SHP77 (cell line): ENCODE measurements around the gene ZCCHC12.
"Not testable (repeated sequence)": the region's sequence is repeated elsewhere in the genome, so short reads cannot be mapped to it uniquely, and the experiment has no call there.

Source experiments
- DNase-seq, 2 experiments: peaks; one replicate each; lab custom pipeline; 2025; lab: John Stamatoyannopoulos, UW

Gene ZCCHC12

GRCh38 chrX:118823263-118824172, at the start of gene ZCCHC12:
TSS of gene ZCCHC12 (plus strand) at chrX:118823824. CDS start at chrX:118825245, 1,421 bp downstream.
- DNase-seq, result no peak

GRCh38 chrX:118779581-118779980, 44.0 kb upstream of the ZCCHC12 start:
- DNase-seq, result no peak

GRCh38 chrX:118780509-118780908, 43.1 kb upstream of the ZCCHC12 start:
- no peak for DNase-seq

GRCh38 chrX:118780911-118781310, 42.7 kb upstream of the ZCCHC12 start:
- DNase-seq, result no peak

- no peak for DNase-seq
Observed at GRCh38 chrX:118795528-118796280, 27.9 kb upstream of the ZCCHC12 start.

GRCh38 chrX:118802857-118803256, 20.8 kb upstream of the ZCCHC12 start:
- DNase-seq, result no peak

GRCh38 chrX:118807151-118808017, 16.2 kb upstream of the ZCCHC12 start:
- DNase-seq, result peak; percentile 12 to 13

- not testable (repeated sequence) for DNase-seq
Observed at GRCh38 chrX:118817257-118817656, 6.4 kb upstream of the ZCCHC12 start.

GRCh38 chrX:118824173-118824730, 628 bp downstream of the ZCCHC12 start:
- no peak for DNase-seq

- no peak for DNase-seq
Observed at GRCh38 chrX:118825227-118825626, 1.6 kb downstream of the ZCCHC12 start.

GRCh38 chrX:118839334-118839958, 15.8 kb downstream of the ZCCHC12 start:
- DNase-seq, result no peak

GRCh38 chrX:118847676-118848075, 24.1 kb downstream of the ZCCHC12 start:
- peak; percentile 11 to 15 for DNase-seq

GRCh38 chrX:118853596-118853995, 30.0 kb downstream of the ZCCHC12 start:
- no peak for DNase-seq

- DNase-seq, result no peak
Observed at GRCh38 chrX:118855681-118856310, 32.2 kb downstream of the ZCCHC12 start.

- DNase-seq, result no peak
Observed at GRCh38 chrX:118857006-118857405, 33.4 kb downstream of the ZCCHC12 start.

- DNase-seq, result no peak
Observed at GRCh38 chrX:118861338-118861737, 37.7 kb downstream of the ZCCHC12 start.

GRCh38 chrX:118862091-118862490, 38.5 kb downstream of the ZCCHC12 start:
- DNase-seq, result no peak

- no peak for DNase-seq
Observed at GRCh38 chrX:118862979-118863378, 39.4 kb downstream of the ZCCHC12 start.

- no peak for DNase-seq
Observed at GRCh38 chrX:118864063-118864635, 40.5 kb downstream of the ZCCHC12 start.

- DNase-seq, result no peak
Observed at GRCh38 chrX:118865231-118865630, 41.6 kb downstream of the ZCCHC12 start.
